ENCODE data around the gene SSPN.

The SSPN gene

GRCh38 chr12:26298785-26299621, 103.6 kb downstream of the SSPN start:
- Histone ChIP-seq H4K20me1 (ENCODE audit: low read depth, low read length) (no peaks in the 10 kb centered on the region), H3K9ac (ENCODE audit: low read length) (no peak overlapping the region), H3K4me2 (ENCODE audit: low read depth, low read length, poor library complexity, severe bottlenecking) (peak overlapping the region; percentile 48), H3K27ac (ENCODE audit: low read depth, low read length) (no peak overlapping the region), H3K79me2 (ENCODE audit: insufficient read depth, low read length) (no peaks in the 10 kb centered on the region), H3K27me3 (ENCODE audit: low read length) (no peaks in the 10 kb centered on the region), H2AFZ (ENCODE audit: low read depth, low read length, severe bottlenecking) (no peak overlapping the region), H3K4me3 (ENCODE audit: insufficient read depth, low read length, poor library complexity, severe bottlenecking) (peak overlapping the region; percentile 8), H3K9me3 (ENCODE audit: insufficient read depth, low read length) (no peaks in the 10 kb centered on the region), H3K9me2 (replicated peaks; ENCODE audit: insufficient read depth, low read length) (no peaks in the 10 kb centered on the region), H3F3A (ENCODE audit: insufficient read depth) (no peaks in the 10 kb centered on the region), H3K36me3 (ENCODE audit: low read length) (no peaks in the 10 kb centered on the region)
- TF ChIP-seq, protein P1, sequence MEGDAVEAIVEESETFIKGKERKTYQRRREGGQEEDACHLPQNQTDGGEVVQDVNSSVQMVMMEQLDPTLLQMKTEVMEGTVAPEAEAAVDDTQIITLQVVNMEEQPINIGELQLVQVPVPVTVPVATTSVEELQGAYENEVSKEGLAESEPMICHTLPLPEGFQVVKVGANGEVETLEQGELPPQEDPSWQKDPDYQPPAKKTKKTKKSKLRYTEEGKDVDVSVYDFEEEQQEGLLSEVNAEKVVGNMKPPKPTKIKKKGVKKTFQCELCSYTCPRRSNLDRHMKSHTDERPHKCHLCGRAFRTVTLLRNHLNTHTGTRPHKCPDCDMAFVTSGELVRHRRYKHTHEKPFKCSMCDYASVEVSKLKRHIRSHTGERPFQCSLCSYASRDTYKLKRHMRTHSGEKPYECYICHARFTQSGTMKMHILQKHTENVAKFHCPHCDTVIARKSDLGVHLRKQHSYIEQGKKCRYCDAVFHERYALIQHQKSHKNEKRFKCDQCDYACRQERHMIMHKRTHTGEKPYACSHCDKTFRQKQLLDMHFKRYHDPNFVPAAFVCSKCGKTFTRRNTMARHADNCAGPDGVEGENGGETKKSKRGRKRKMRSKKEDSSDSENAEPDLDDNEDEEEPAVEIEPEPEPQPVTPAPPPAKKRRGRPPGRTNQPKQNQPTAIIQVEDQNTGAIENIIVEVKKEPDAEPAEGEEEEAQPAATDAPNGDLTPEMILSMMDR (IDR thresholded peaks at IDR 0.05; ENCODE audit: insufficient read depth, low read length, poor library complexity, severe bottlenecking), result no peak
- no peak for TF ChIP-seq EZH2phosphoT487 (conservative IDR thresholded peaks at IDR 0.05; ENCODE audit: low read length)

DNA sequence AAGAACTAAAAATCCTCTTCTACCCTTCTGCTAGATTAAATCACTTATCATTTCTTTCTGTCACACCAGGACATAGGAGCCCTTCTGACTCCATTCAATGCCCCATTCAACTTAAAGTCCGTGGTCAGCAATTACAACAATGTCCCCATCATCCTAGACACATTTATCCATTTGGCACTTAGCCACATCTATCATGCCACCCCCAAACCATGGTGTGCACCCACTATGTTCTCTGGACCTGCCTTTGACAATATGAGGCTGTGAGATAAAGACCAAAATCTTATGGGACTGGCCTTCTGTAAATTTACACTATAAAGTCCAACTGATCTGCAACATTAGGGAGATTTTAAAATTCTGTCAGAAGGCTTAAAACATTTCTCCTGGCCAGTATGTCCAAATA, 104.4 kb downstream of the SSPN start:
- Histone ChIP-seq H3K4me2 (ENCODE audit: low read depth, low read length, poor library complexity, severe bottlenecking) (no peak overlapping the region), H3K27me3 (ENCODE audit: low read length) (no peaks in the 10 kb centered on the region), H3K79me2 (ENCODE audit: insufficient read depth, low read length) (no peaks in the 10 kb centered on the region), H2AFZ (ENCODE audit: low read depth, low read length, severe bottlenecking) (no peak overlapping the region), H4K20me1 (ENCODE audit: low read depth, low read length) (no peaks in the 10 kb centered on the region), H3K4me3 (ENCODE audit: insufficient read depth, low read length, poor library complexity, severe bottlenecking) (no peak overlapping the region), H3K9ac (ENCODE audit: low read length) (no peak overlapping the region), H3K27ac (ENCODE audit: low read depth, low read length) (no peak overlapping the region), H3K9me2 (replicated peaks; ENCODE audit: insufficient read depth, low read length) (no peaks in the 10 kb centered on the region), H3F3A (ENCODE audit: insufficient read depth) (no peaks in the 10 kb centered on the region), H3K36me3 (ENCODE audit: low read length) (no peaks in the 10 kb centered on the region), H3K9me3 (ENCODE audit: insufficient read depth, low read length) (no peaks in the 10 kb centered on the region)
- TF ChIP-seq, protein P1 (IDR thresholded peaks at IDR 0.05; ENCODE audit: insufficient read depth, low read length, poor library complexity, severe bottlenecking), result no peak
- TF ChIP-seq EZH2phosphoT487 (conservative IDR thresholded peaks at IDR 0.05; ENCODE audit: low read length), result no peak
